Caco-2 (cell line): ENCODE measurements around the gene LGALS13. TPM values are rescaled to one million over a fixed set of nuclear protein-coding genes. Genes with fewer than 3 reads are reported as not detected.
A peak's percentile ranks its signal among the peaks of the same experiment; 100 is the strongest.

Experiments
- BruUV-seq: library from RNA; stranded (reverse); fragments of 400-500 nt; replicated peaks from 2 replicates; lab custom pipeline; 2021; lab: Mats Ljungman, UMichigan
- CTCF ChIA-PET: fragments of 300-600 bp; sonication (Branson Sonifier 250); formaldehyde crosslinking; loops from one replicate; lab custom pipeline; 2022; ENCODE audit warnings: antibody characterized with exemption; lab: Charles Lee
- POLR2A ChIA-PET: fragments of 300-600 bp; sonication (Branson Sonifier 250); formaldehyde crosslinking; loops from one replicate; lab custom pipeline; 2022; ENCODE audit warnings: antibody characterized with exemption; lab: Charles Lee
- DNase-seq, 2 experiments: peaks; one replicate each; pipeline versions ENCODE4 v3.0.0 to v3.0.0-alpha.2; 2020 to 2022
- H3K27me3 ChIP-seq: replicated peaks from 2 replicates; pipeline ENCODE4 v1.6.0; 2011; ENCODE audit warnings: low read length; ENCODE audit not compliant: control insufficient read depth, insufficient read depth
- H3K36me3 ChIP-seq: 2 replicates; pipeline ENCODE4 v1.5.1; 2011; ENCODE audit warnings: low read length; ENCODE audit not compliant: control insufficient read depth, insufficient read depth
- H3K4me1 ChIP-seq: fragments of 250-450 bp; sonication (Bioruptor Pico); 2 replicates; pipeline ENCODE4 v1.5.1; 2020; ENCODE audit warnings: mild to moderate bottlenecking
- H3K4me3 ChIP-seq: 2 replicates; pipeline ENCODE4 v1.5.1; 2011; ENCODE audit warnings: low read depth, mild to moderate bottlenecking, control low read depth, low read length
- H3K9me3 ChIP-seq: fragments of 250-450 bp; sonication (Bioruptor Pico); 2 replicates; pipeline ENCODE4 v1.5.1; 2020; ENCODE audit warnings: mild to moderate bottlenecking, moderate library complexity
- H3K27ac Mint-ChIP-seq: one replicate; pipeline ENCODE4 v1.8.0; 2022; ENCODE audit warnings: mixed read lengths; ENCODE audit not compliant: unreplicated experiment
- H3K27me3 Mint-ChIP-seq: one replicate; pipeline ENCODE4 v1.8.0; 2022; ENCODE audit warnings: mixed read lengths; ENCODE audit not compliant: insufficient read depth, unreplicated experiment
- H3K36me3 Mint-ChIP-seq: one replicate; pipeline ENCODE4 v1.8.0; 2022; ENCODE audit warnings: mild to moderate bottlenecking, mixed read lengths; ENCODE audit not compliant: insufficient read depth, unreplicated experiment
- H3K4me1 Mint-ChIP-seq: one replicate; pipeline ENCODE4 v1.8.0; 2022; ENCODE audit warnings: low read depth, mixed read lengths; ENCODE audit not compliant: unreplicated experiment
- H3K4me3 Mint-ChIP-seq: one replicate; pipeline ENCODE4 v1.8.0; 2022; ENCODE audit warnings: mild to moderate bottlenecking, moderate library complexity, mixed read lengths; ENCODE audit not compliant: unreplicated experiment
- H3K9me3 Mint-ChIP-seq: one replicate; pipeline ENCODE4 v1.8.0; 2022; ENCODE audit warnings: mixed read lengths; ENCODE audit not compliant: unreplicated experiment
- CTCF ChIP-seq, 2 experiments: fragments of 200-600 bp in 1 of 2; IDR thresholded peaks; 1 replicate in 1 of 2; 2 replicates in 1 of 2; pipeline versions ENCODE4 v1.5.1 to v1.8.0; 2011 to 2022; ENCODE audit warnings: antibody characterized with exemption in 1 of 2, control low read depth in 1 of 2, inconsistent platforms in 1 of 2, low read depth in 1 of 2, low read length in 1 of 2, mild to moderate bottlenecking in 1 of 2, moderate library complexity in 1 of 2; ENCODE audit not compliant: insufficient read depth in 1 of 2, severe bottlenecking in 1 of 2, unreplicated experiment in 1 of 2
- intact Hi-C: fragments of 100-400 bp; cut with micrococcal nuclease; formaldehyde crosslinking; loops from one replicate; pipeline ENCODE4 v1.10.0; 2022; ENCODE audit not compliant: unreplicated experiment
- total RNA-seq: library from RNA; stranded (reverse); gene quantifications from 2 replicates; pipeline ENCODE4 v1.2.3, GENCODE V29; 2022

The LGALS13 gene
- total RNA-seq, 1 experiment from 2014 or later, result not detected

GRCh38 chr19:39641773-39642172 is 39.4 kb downstream of the LGALS13 start:
- ChIA-PET CTCF (no interaction called here), POLR2A (no interaction called here)
- no peak overlapping the region for H3K4me3 Mint-ChIP-seq

GRCh38 chr19:39643591-39643990 is 41.3 kb downstream of the LGALS13 start:
- Mint-ChIP-seq H3K27me3 (peaks cover 13% of the 10 kb centered on the region), H3K27ac (no peak overlapping the region), H3K36me3 (no peaks in the 10 kb centered on the region), H3K9me3 (peaks cover 7% of the 10 kb centered on the region), H3K4me1 (no peaks in the 10 kb centered on the region), H3K4me3 (no peak overlapping the region)
- Histone ChIP-seq H3K4me3 (no peak overlapping the region), H3K27me3 (no peaks in the 10 kb centered on the region; the same call in 1 of the 2 replicates), H3K4me1 (no peaks in the 10 kb centered on the region), H3K9me3 (no peaks in the 10 kb centered on the region), H3K36me3 (no peaks in the 10 kb centered on the region)
- no TSS peak for BruUV-seq
- DNase-seq, result no peak
- intact Hi-C loops, result no loop called here
- ChIA-PET POLR2A (no interaction called here), CTCF (no interaction called here)
- TF ChIP-seq CTCF (IDR thresholded peaks at IDR 0.05; ENCODE audit: insufficient read depth in 1 of 2, low read depth in 1 of 2, low read length in 1 of 2, severe bottlenecking in 1 of 2, unreplicated experiment in 1 of 2), result no peak

More at GRCh38 chr19:39641773-39642172, 39.4 kb downstream of the LGALS13 start:
- Histone ChIP-seq H3K4me3 (no peak overlapping the region), H3K4me1 (no peaks in the 10 kb centered on the region), H3K9me3 (no peaks in the 10 kb centered on the region), H3K36me3 (no peaks in the 10 kb centered on the region), H3K27me3 (no peaks in the 10 kb centered on the region; the same call in 1 of the 2 replicates)
- DNase-seq, result no peak
- Mint-ChIP-seq H3K27ac (no peak overlapping the region), H3K36me3 (no peaks in the 10 kb centered on the region), H3K4me1 (no peaks in the 10 kb centered on the region), H3K9me3 (peaks cover 7% of the 10 kb centered on the region), H3K27me3 (peaks cover 18% of the 10 kb centered on the region)
- intact Hi-C loops, result no loop called here
- no TSS peak for BruUV-seq
- TF ChIP-seq CTCF (IDR thresholded peaks at IDR 0.05; ENCODE audit: insufficient read depth in 1 of 2, low read depth in 1 of 2, low read length in 1 of 2, severe bottlenecking in 1 of 2, unreplicated experiment in 1 of 2), result no peak

GRCh38 chr19:39645800-39646411 is 43.6 kb downstream of the LGALS13 start:
- no peaks in the 10 kb centered on the region for H3K9me3 ChIP-seq
- Mint-ChIP-seq H3K36me3 (no peaks in the 10 kb centered on the region), H3K4me1 (no peaks in the 10 kb centered on the region), H3K4me3 (no peak overlapping the region), H3K9me3 (peaks cover 7% of the 10 kb centered on the region), H3K27ac (no peak overlapping the region), H3K27me3 (peaks cover 8% of the 10 kb centered on the region)
- DNase-seq, result peak in 1 of 2 experiments; percentile 62
- no peaks in the 10 kb centered on the region for H3K4me1 ChIP-seq
- intact Hi-C loops, result no loop called here
- H3K36me3 ChIP-seq, result no peaks in the 10 kb centered on the region
- H3K4me3 ChIP-seq, result no peak overlapping the region
- CTCF ChIA-PET, result no interaction called here
- no peaks in the 10 kb centered on the region; the same call in 1 of the 2 replicates for H3K27me3 ChIP-seq
- POLR2A ChIA-PET, result no interaction called here
- no peak for TF ChIP-seq CTCF (IDR thresholded peaks at IDR 0.05; ENCODE audit: insufficient read depth in 1 of 2, low read depth in 1 of 2, low read length in 1 of 2, severe bottlenecking in 1 of 2, unreplicated experiment in 1 of 2)
- BruUV-seq, result no TSS peak
